Activated T-helper 2 cell treated with anti-CD3 and anti-CD28 coated beads, Interferon-gamma antibody, Interleukin-2, Interleukin-4, amounts not matched to agents 10 μg/mL and 5 μg/mL and 100 μg/mL, durations not matched to agents 14 hours and 24 hours and 36 hours (primary cell): ENCODE measurements around the gene FAM131C. TPM values are rescaled to one million over a fixed set of nuclear protein-coding genes. Genes with fewer than 3 reads are reported as not detected.

Experiments used
- DNase-seq: peaks from one replicate; pipeline ENCODE4 v3.0.0; 2021; ENCODE audit warnings: low spot score
- H3K27ac Mint-ChIP-seq: one replicate; pipeline ENCODE4 v1.8.0; 2021; ENCODE audit warnings: mixed read lengths
- H3K27me3 Mint-ChIP-seq: one replicate; pipeline ENCODE4 v1.8.0; 2021; ENCODE audit warnings: low read depth, mixed read lengths
- H3K36me3 Mint-ChIP-seq: one replicate; pipeline ENCODE4 v1.8.0; 2021; ENCODE audit warnings: low read depth, mixed read lengths
- H3K4me1 Mint-ChIP-seq: one replicate; pipeline ENCODE4 v1.8.0; 2021; ENCODE audit warnings: low read depth, mixed read lengths
- H3K4me3 Mint-ChIP-seq: one replicate; pipeline ENCODE4 v1.8.0; 2021; ENCODE audit warnings: low read depth, mild to moderate bottlenecking, moderate library complexity, mixed read lengths
- H3K9me3 Mint-ChIP-seq: one replicate; pipeline ENCODE4 v1.8.0; 2021; ENCODE audit warnings: mixed read lengths
- intact Hi-C: fragments of 100-400 bp; cut with micrococcal nuclease; formaldehyde crosslinking; loops from one replicate; pipeline ENCODE4 v1.15.1; 2023
- total RNA-seq: library from RNA; stranded (reverse); gene quantifications from 2 replicates; pipeline ENCODE4 v1.2.3, GENCODE V29; 2022

The FAM131C gene
- total RNA-seq, 1 donor from 2014 or later, result 1.4 TPM

- peak; percentile 50 for DNase-seq
- Mint-ChIP-seq H3K9me3 (no peaks in the 10 kb centered on the region), H3K36me3 (no peaks in the 10 kb centered on the region), H3K27ac (no peak overlapping the region), H3K27me3 (no peaks in the 10 kb centered on the region), H3K4me1 (peaks cover 15% of the 10 kb centered on the region), H3K4me3 (no peak overlapping the region)
- intact Hi-C loops, result loop anchor here (1.0 to 5.0 kb wide), 3 partner anchors 24 to 217 kb away; no protein-coding TSS in a partner anchor
Measured at GRCh38 chr1:16009030-16009460, 64.4 kb downstream of the FAM131C start.

Other genes starting within 250 kb of the FAM131C start
- gene SPEN, start 225.9 kb downstream of the FAM131C start, total RNA-seq, result 75.0 and 75.9 TPM in 2 replicates
- gene ZBTB17, start 97.5 kb downstream of the FAM131C start, total RNA-seq, result 65.7 and 67.8 TPM in 2 replicates
- gene SRARP, start 69.4 kb downstream of the FAM131C start, total RNA-seq, result not detected in 2 replicates
- not detected in 2 replicates for gene HSPB7, start 55.6 kb downstream of the FAM131C start, total RNA-seq
- not detected in 2 replicates for gene CLCNKA, start 51.6 kb downstream of the FAM131C start, total RNA-seq
- not detected in 2 replicates for gene CLCNKB, start 29.9 kb downstream of the FAM131C start, total RNA-seq
- gene EPHA2, start 82.4 kb upstream of the FAM131C start, total RNA-seq, result not detected in 2 replicates
- 6.4 and 7.5 TPM in 2 replicates for gene ARHGEF19, start 139.0 kb upstream of the FAM131C start, total RNA-seq
- 3.2 and 3.9 TPM in 2 replicates for gene CPLANE2, start 163.5 kb upstream of the FAM131C start, total RNA-seq